Caco-2 (cell line): ENCODE data around the gene YWHAB. TPM values are rescaled to one million over a fixed set of nuclear protein-coding genes. Genes with fewer than 3 reads are reported as not detected.

Source experiments
- BruUV-seq: library from RNA; stranded (reverse); fragments of 400-500 nt; replicated peaks from 2 replicates; lab custom pipeline; 2021; lab: Mats Ljungman, UMichigan
- CTCF ChIA-PET: fragments of 300-600 bp; sonication (Branson Sonifier 250); formaldehyde crosslinking; loops from one replicate; lab custom pipeline; 2022; ENCODE audit warnings: antibody characterized with exemption; lab: Charles Lee
- POLR2A ChIA-PET: fragments of 300-600 bp; sonication (Branson Sonifier 250); formaldehyde crosslinking; loops from one replicate; lab custom pipeline; 2022; ENCODE audit warnings: antibody characterized with exemption; lab: Charles Lee
- DNase-seq, 2 experiments: peaks; one replicate each; pipeline versions ENCODE4 v3.0.0 to v3.0.0-alpha.2; 2020 to 2022
- H3K27me3 ChIP-seq: replicated peaks from 2 replicates; pipeline ENCODE4 v1.6.0; 2011; ENCODE audit warnings: low read length; ENCODE audit not compliant: control insufficient read depth, insufficient read depth
- H3K36me3 ChIP-seq: 2 replicates; pipeline ENCODE4 v1.5.1; 2011; ENCODE audit warnings: low read length; ENCODE audit not compliant: control insufficient read depth, insufficient read depth
- H3K4me1 ChIP-seq: fragments of 250-450 bp; sonication (Bioruptor Pico); 2 replicates; pipeline ENCODE4 v1.5.1; 2020; ENCODE audit warnings: mild to moderate bottlenecking
- H3K4me3 ChIP-seq: 2 replicates; pipeline ENCODE4 v1.5.1; 2011; ENCODE audit warnings: low read depth, mild to moderate bottlenecking, control low read depth, low read length
- H3K9me3 ChIP-seq: fragments of 250-450 bp; sonication (Bioruptor Pico); 2 replicates; pipeline ENCODE4 v1.5.1; 2020; ENCODE audit warnings: mild to moderate bottlenecking, moderate library complexity
- H3K27ac Mint-ChIP-seq: one replicate; pipeline ENCODE4 v1.8.0; 2022; ENCODE audit warnings: mixed read lengths; ENCODE audit not compliant: unreplicated experiment
- H3K27me3 Mint-ChIP-seq: one replicate; pipeline ENCODE4 v1.8.0; 2022; ENCODE audit warnings: mixed read lengths; ENCODE audit not compliant: insufficient read depth, unreplicated experiment
- H3K36me3 Mint-ChIP-seq: one replicate; pipeline ENCODE4 v1.8.0; 2022; ENCODE audit warnings: mild to moderate bottlenecking, mixed read lengths; ENCODE audit not compliant: insufficient read depth, unreplicated experiment
- H3K4me1 Mint-ChIP-seq: one replicate; pipeline ENCODE4 v1.8.0; 2022; ENCODE audit warnings: low read depth, mixed read lengths; ENCODE audit not compliant: unreplicated experiment
- H3K4me3 Mint-ChIP-seq: one replicate; pipeline ENCODE4 v1.8.0; 2022; ENCODE audit warnings: mild to moderate bottlenecking, moderate library complexity, mixed read lengths; ENCODE audit not compliant: unreplicated experiment
- H3K9me3 Mint-ChIP-seq: one replicate; pipeline ENCODE4 v1.8.0; 2022; ENCODE audit warnings: mixed read lengths; ENCODE audit not compliant: unreplicated experiment
- intact Hi-C: fragments of 100-400 bp; cut with micrococcal nuclease; formaldehyde crosslinking; loops from one replicate; pipeline ENCODE4 v1.10.0; 2022; ENCODE audit not compliant: unreplicated experiment
- total RNA-seq: library from RNA; stranded (reverse); gene quantifications from 2 replicates; pipeline ENCODE4 v1.2.3, GENCODE V29; 2022
- TF ChIP-seq, protein P1 (sequence below), 2 experiments: fragments of 200-600 bp in 1 of 2; IDR thresholded peaks; 1 replicate in 1 of 2; 2 replicates in 1 of 2; pipeline versions ENCODE4 v1.5.1 to v1.8.0; 2011 to 2022; ENCODE audit warnings: antibody characterized with exemption in 1 of 2, control low read depth in 1 of 2, inconsistent platforms in 1 of 2, low read depth in 1 of 2, low read length in 1 of 2, mild to moderate bottlenecking in 1 of 2, moderate library complexity in 1 of 2; ENCODE audit not compliant: insufficient read depth in 1 of 2, severe bottlenecking in 1 of 2, unreplicated experiment in 1 of 2

Gene YWHAB
- total RNA-seq, 1 experiment from 2014 or later: 522 TPM

DNA sequence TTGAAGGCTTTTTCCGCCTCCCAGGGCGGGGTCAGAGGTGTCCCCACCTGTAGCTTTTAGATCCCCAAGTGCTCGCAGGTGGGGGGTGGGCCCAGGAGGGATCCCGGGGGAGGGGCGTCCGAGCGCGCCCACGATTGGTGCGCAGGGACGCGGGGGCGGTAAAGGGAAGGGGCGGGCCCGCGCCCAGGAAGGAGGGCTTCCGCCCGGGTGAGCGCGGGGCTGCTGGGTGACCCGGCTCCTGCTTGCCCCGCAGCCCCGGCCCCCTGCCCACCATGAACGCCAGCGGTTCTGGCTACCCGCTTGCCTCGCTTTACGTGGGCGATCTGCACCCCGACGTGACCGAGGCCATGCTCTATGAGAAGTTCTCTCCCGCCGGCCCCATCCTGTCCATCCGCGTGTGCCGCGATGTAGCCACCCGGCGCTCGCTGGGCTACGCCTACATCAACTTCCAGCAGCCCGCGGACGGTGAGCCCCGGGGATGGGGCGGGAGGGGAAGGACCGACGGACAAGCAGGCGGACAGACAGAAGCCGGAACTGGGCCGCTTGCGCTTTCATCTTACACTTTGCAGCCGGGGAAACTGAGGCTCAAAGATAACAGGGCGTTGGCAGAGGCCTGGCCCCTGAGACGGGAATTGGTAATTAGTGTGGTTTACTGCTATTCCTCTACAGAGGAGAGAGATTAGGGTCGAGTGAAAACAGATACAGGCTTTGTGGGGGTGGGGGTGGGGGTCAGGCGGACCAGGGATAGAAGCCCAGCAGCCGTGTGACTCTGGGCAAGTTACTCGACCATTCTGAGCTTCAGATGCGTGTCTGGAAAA is 24.6 kb downstream of the YWHAB start, which contains the start of gene PABPC1L:
Gene PABPC1L (plus strand): TSS at position 189 of the 818 bp plus-strand sequence. CDS start 84 bp downstream, at position 273.
- Histone ChIP-seq H3K4me3 (peak within 1 kb of the TSS; percentile 82), H3K9me3 (no peaks in the 10 kb centered on the region), H3K27me3 (no peaks in the 10 kb centered on the region), H3K36me3 (peaks cover 6% of the 10 kb centered on the region; the same call in 1 of the 2 replicates), H3K4me1 (peaks cover 21% of the 10 kb centered on the region)
- peaks cover 98% of the 10 kb centered on the region for H3K36me3 Mint-ChIP-seq
- peak; percentile 95 for DNase-seq
- no TSS peak for BruUV-seq
- peaks cover 19% of the 10 kb centered on the region for H3K4me1 Mint-ChIP-seq
- intact Hi-C loops: loop anchor here (1.0 to 2.0 kb wide), 2 partner anchors 57 to 217 kb away; partner anchors contain the start of gene STK4
- CTCF ChIA-PET: interaction anchor here (0.6 to 2.5 kb wide), 19 partner anchors 22 to 1809 kb away, joined by 3 to 16 read pairs (median 5); partner anchors contain the start of gene YWHAB
- no peaks in the 10 kb centered on the region for H3K27me3 Mint-ChIP-seq
- TF ChIP-seq, protein P1, sequence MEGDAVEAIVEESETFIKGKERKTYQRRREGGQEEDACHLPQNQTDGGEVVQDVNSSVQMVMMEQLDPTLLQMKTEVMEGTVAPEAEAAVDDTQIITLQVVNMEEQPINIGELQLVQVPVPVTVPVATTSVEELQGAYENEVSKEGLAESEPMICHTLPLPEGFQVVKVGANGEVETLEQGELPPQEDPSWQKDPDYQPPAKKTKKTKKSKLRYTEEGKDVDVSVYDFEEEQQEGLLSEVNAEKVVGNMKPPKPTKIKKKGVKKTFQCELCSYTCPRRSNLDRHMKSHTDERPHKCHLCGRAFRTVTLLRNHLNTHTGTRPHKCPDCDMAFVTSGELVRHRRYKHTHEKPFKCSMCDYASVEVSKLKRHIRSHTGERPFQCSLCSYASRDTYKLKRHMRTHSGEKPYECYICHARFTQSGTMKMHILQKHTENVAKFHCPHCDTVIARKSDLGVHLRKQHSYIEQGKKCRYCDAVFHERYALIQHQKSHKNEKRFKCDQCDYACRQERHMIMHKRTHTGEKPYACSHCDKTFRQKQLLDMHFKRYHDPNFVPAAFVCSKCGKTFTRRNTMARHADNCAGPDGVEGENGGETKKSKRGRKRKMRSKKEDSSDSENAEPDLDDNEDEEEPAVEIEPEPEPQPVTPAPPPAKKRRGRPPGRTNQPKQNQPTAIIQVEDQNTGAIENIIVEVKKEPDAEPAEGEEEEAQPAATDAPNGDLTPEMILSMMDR (IDR thresholded peaks at IDR 0.05; ENCODE audit: insufficient read depth in 1 of 2, low read depth in 1 of 2, low read length in 1 of 2, severe bottlenecking in 1 of 2, unreplicated experiment in 1 of 2): no peak
- H3K9me3 Mint-ChIP-seq: no peaks in the 10 kb centered on the region
- H3K4me3 Mint-ChIP-seq: peak within 1 kb of the TSS; percentile 85
- POLR2A ChIA-PET: interaction anchor here (0.5 to 2.3 kb wide), 21 partner anchors 11 to 971 kb away, joined by 3 to 28 read pairs (median 4); partner anchors contain the start of genes TOMM34 and YWHAB
- H3K27ac Mint-ChIP-seq: peak within 1 kb of the TSS; percentile 92

DNA sequence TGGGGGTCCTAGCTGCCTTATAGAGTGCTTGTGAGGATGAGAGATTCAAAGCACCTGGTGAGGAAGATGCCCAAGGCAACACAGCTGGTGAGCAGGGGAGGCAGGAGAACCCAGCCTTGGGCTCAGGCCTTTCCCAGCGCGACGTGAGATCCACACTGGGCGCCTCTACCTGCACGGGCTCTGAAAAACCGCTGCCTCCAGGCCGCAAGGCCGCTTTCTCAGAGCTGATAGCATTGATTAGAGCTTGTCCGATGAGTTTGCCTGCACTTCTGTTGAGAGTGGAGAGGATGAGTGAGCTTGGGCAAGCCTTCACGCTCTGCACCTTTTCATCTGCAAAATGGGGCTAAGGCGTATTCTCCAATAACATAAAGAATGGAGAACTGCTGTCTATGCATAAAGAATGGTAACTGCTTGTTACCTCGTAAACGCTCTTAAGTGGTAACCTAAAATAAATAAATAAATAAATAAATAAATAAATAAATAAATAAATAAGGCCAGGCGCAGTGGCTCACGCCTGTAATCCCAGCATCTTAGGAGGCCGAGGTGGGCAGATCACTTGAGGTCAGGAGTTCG is 25.3 kb downstream of the YWHAB start:
- peak overlapping the region; percentile 85 for H3K4me3 Mint-ChIP-seq
- peaks cover 21% of the 10 kb centered on the region for H3K4me1 ChIP-seq
- intact Hi-C loops: loop anchor here (1.0 to 2.0 kb wide), 5 partner anchors 22 to 217 kb away; partner anchors contain the start of gene STK4
- peaks cover 6% of the 10 kb centered on the region; the same call in 1 of the 2 replicates for H3K36me3 ChIP-seq
- peak overlapping the region; percentile 92 for H3K27ac Mint-ChIP-seq
- no peaks in the 10 kb centered on the region for H3K27me3 ChIP-seq
- no peaks in the 10 kb centered on the region for H3K27me3 Mint-ChIP-seq
- DNase-seq: peak; percentile 60 to 63
- TSS peak; percentile 91 for BruUV-seq
- no peaks in the 10 kb centered on the region for H3K9me3 ChIP-seq
- peaks cover 97% of the 10 kb centered on the region for H3K36me3 Mint-ChIP-seq
- TF ChIP-seq, protein P1 (IDR thresholded peaks at IDR 0.05; ENCODE audit: insufficient read depth in 1 of 2, low read depth in 1 of 2, low read length in 1 of 2, severe bottlenecking in 1 of 2, unreplicated experiment in 1 of 2): no peak
- H3K4me1 Mint-ChIP-seq: peaks cover 19% of the 10 kb centered on the region
- peak overlapping the region; percentile 82 for H3K4me3 ChIP-seq
- ChIA-PET POLR2A (interaction anchor here (0.6 to 2.3 kb wide), 4 partner anchors 12 to 536 kb away, joined by 3 to 28 read pairs (median 3); partner anchors contain the start of genes TOMM34 and YWHAB), CTCF (interaction anchor here (1.3 to 2.5 kb wide), 3 partner anchors 31 to 102 kb away, joined by 3 to 10 read pairs (median 3); no protein-coding TSS in a partner anchor)
- no peaks in the 10 kb centered on the region for H3K9me3 Mint-ChIP-seq
